Common myeloid progenitor, CD34-positive (primary cell): ENCODE measurements around the gene DYNLRB1.
A peak's percentile ranks its signal among the peaks of the same experiment; 100 is the strongest.

Source experiments
- CTCF ChIA-PET: fragments of 350-600 bp; sonication (Branson Sonifier 250); formaldehyde crosslinking; loops from one replicate; lab custom pipeline; 2021; ENCODE audit warnings: antibody characterized with exemption; lab: Charles Lee
- POLR2A ChIA-PET: fragments of 350-600 bp; sonication (Branson Sonifier 250); formaldehyde crosslinking; loops from one replicate; lab custom pipeline; 2021; ENCODE audit warnings: antibody characterized with exemption; lab: Charles Lee
- DNase-seq, 3 donors: peaks; one replicate each; pipeline versions ENCODE4 v3.0.0 to v3.0.0-alpha.2; 2013
- H3K27ac ChIP-seq, 2 experiments: 1 replicate in 1 of 2; 2 replicates in 1 of 2; pipeline ENCODE4 v1.7.0; 2013; ENCODE audit warnings: inconsistent platforms in 2 of 2, low read length in 2 of 2, mild to moderate bottlenecking in 2 of 2, low read depth in 1 of 2, moderate library complexity in 1 of 2; ENCODE audit not compliant: severe bottlenecking in 2 of 2, insufficient read depth in 1 of 2, poor library complexity in 1 of 2
- H3K27me3 ChIP-seq, 5 experiments: replicated peaks in 2 of 5; 1 replicate in 3 of 5; 2 replicates in 2 of 5; pipeline versions ENCODE4 v1.6.1 to v1.7.0; 2013; ENCODE audit warnings: low read length in 4 of 5, mild to moderate bottlenecking in 2 of 5, moderate library complexity in 2 of 5, inconsistent platforms in 1 of 5; ENCODE audit not compliant: insufficient read depth in 5 of 5, control insufficient read depth in 4 of 5
- H3K36me3 ChIP-seq, 4 experiments: 1 replicate in 2 of 4; 2 replicates in 2 of 4; pipeline versions ENCODE4 v1.6.1 to v1.7.0; 2013; ENCODE audit warnings: low read length in 3 of 4, control low read depth in 1 of 4, mild to moderate bottlenecking in 1 of 4; ENCODE audit not compliant: control insufficient read depth in 4 of 4, insufficient read depth in 4 of 4
- H3K4me1 ChIP-seq, 4 experiments: 1 replicate in 3 of 4; 2 replicates in 1 of 4; pipeline versions ENCODE4 v1.6.1 to v1.7.1; 2013; ENCODE audit warnings: low read length in 3 of 4, mild to moderate bottlenecking in 3 of 4, control low read depth in 1 of 4, inconsistent platforms in 1 of 4, moderate library complexity in 1 of 4; ENCODE audit not compliant: control insufficient read depth in 4 of 4, insufficient read depth in 4 of 4; ENCODE audit errors: control extremely low read depth in 1 of 4
- H3K4me3 ChIP-seq, 7 experiments: 1 replicate in 4 of 7; 2 replicates in 3 of 7; pipeline versions ENCODE4 v1.5.1 to v1.7.0; 2013; ENCODE audit warnings: mild to moderate bottlenecking in 7 of 7, low read length in 6 of 7, moderate library complexity in 6 of 7, inconsistent platforms in 2 of 7, low read depth in 2 of 7, control low read depth in 1 of 7; ENCODE audit not compliant: insufficient read depth in 4 of 7, control insufficient read depth in 1 of 7; ENCODE audit errors: extremely low read depth in 1 of 7
- H3K9me3 ChIP-seq, 5 experiments: 1 replicate in 4 of 5; 2 replicates in 1 of 5; pipeline versions ENCODE4 v1.6.1 to v1.7.1; 2013; ENCODE audit warnings: low read length in 4 of 5, mild to moderate bottlenecking in 2 of 5, inconsistent platforms in 1 of 5, low read depth in 1 of 5, moderate library complexity in 1 of 5; ENCODE audit not compliant: control insufficient read depth in 4 of 5, insufficient read depth in 2 of 5; ENCODE audit errors: control extremely low read depth in 1 of 5
- WGBS: methylation state at CpG from one replicate; pipeline ENCODE4 v1.1.5; 2013; ENCODE audit not compliant: insufficient coverage; 5-methylcytosine and 5-hydroxymethylcytosine counted together

The DYNLRB1 gene

DNA sequence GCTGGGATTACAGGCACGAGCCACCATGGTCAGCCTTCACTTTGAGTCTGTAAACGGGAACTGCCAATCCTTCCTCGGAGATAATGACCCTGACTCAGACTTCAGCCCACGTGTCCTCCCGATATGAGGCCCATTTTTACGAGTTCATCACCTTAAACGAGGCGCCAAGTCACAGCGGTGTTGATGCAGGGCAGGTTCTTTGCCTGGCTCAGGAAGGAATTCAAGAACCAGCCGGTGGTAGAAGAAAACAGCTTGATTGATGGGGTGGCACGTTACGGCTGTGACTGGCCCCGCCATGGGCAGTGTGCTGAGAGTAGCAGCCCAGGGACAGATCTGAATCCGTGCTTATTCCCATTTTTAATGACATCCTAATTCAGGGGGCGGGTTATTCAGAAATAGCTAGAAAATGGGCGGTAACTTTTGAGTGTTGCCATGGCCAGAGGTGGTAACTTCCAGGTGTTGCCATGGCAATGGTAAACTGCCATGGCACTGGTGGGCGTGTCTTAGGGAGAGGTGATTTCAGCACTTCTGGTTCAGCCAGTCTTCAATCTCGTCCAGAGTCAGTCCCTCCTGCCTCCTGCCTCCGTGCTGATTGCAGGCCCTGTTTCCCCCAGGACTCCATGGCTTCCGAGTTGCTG, 33.2 kb downstream of the DYNLRB1 start:
- Histone ChIP-seq H3K36me3 (no peaks in the 10 kb centered on the region), H3K4me3 (no peak overlapping the region), H3K27me3 (no peaks in the 10 kb centered on the region), H3K27ac (no peak overlapping the region), H3K9me3 (no peaks in the 10 kb centered on the region), H3K4me1 (peaks cover 0 to 10% (median 3%) of the 10 kb centered on the region in 4 experiments)
- CTCF ChIA-PET: interaction anchor here (1.1 to 1.7 kb wide), 3 partner anchors 11 to 14 kb away, joined by 5 to 7 read pairs (median 7); no protein-coding TSS in a partner anchor
- 50% methylated on average over 20 of the region's 20 CpGs for WGBS
- DNase-seq: peak; percentile 67 to 88 (median 86)
- POLR2A ChIA-PET: interaction anchor here (1.5 kb wide), 1 partner anchor 9 kb away, joined by 4 read pairs; the partner anchor contains the start of gene MAP1LC3A

DNA sequence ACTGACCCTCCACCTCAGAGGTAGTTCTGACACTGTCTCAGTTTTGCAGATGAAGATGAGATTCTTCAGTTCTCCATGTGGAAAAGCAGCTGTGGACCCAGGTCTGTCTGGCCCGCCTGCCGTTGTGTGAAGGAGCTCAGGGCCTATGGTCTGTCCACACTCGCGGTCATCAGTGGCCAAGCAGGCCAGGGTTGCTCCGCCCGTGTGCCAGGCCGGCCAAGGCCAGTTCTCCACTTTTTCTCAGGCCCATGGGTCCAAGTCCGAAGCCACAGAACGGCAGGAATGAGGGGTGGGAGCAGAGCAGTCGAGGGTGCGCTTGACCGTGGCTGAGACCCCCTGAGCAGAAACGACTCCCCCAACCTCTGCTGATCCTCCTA, 33.7 kb downstream of the DYNLRB1 start:
- no peak for DNase-seq

DNA sequence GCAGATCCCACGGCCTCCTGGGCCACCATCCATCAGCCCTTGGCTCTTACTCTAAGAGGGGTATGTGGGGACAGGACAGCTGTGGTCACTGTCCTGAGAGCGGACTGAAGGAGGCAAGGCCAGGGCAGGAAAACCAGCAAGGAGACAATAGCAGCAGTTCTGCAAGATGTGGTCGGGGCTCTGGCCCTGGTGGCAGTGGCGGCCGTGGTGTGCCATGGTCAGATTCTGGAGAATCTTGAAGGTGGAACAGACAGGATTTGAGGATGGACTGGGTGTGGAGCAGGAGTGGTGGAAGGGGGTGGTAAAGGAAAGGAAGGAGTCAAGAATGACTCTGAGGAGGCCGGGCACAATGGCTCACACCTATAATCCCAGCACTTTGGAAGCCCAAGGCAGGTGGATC, 36.3 kb downstream of the DYNLRB1 start:
- WGBS: 90% methylated on average over 5 of the region's 6 CpGs
- CTCF ChIA-PET: no interaction called here
- Histone ChIP-seq H3K27ac (no peak overlapping the region), H3K36me3 (no peaks in the 10 kb centered on the region), H3K4me1 (peaks cover 0 to 5% (median 2%) of the 10 kb centered on the region in 4 experiments), H3K4me3 (no peak overlapping the region), H3K9me3 (no peaks in the 10 kb centered on the region), H3K27me3 (no peaks in the 10 kb centered on the region)
- POLR2A ChIA-PET: no interaction called here
- DNase-seq: no peak

More for the DNA sequence above, 33.7 kb downstream of the DYNLRB1 start:
- no peaks in the 10 kb centered on the region for H3K36me3 ChIP-seq
- H3K27ac ChIP-seq: no peak overlapping the region
- 98% methylated on average over 8 of the region's 13 CpGs for WGBS
- POLR2A ChIA-PET: interaction anchor here (1.5 kb wide), 1 partner anchor 9 kb away, joined by 4 read pairs; the partner anchor contains the start of gene MAP1LC3A
- peaks cover 0 to 5% (median 1%) of the 10 kb centered on the region in 4 experiments for H3K4me1 ChIP-seq
- H3K27me3 ChIP-seq: no peaks in the 10 kb centered on the region
- CTCF ChIA-PET: interaction anchor here (1.6 to 1.7 kb wide), 2 partner anchors 11 to 13 kb away, joined by 7 read pairs; no protein-coding TSS in a partner anchor
- no peaks in the 10 kb centered on the region for H3K9me3 ChIP-seq
- H3K4me3 ChIP-seq: no peak overlapping the region

GRCh38 chr20:34553366-34553867, 37.2 kb downstream of the DYNLRB1 start:
- ChIA-PET CTCF (no interaction called here), POLR2A (no interaction called here)
- Histone ChIP-seq H3K27me3 (no peaks in the 10 kb centered on the region), H3K4me1 (peaks cover 3 to 13% (median 9%) of the 10 kb centered on the region in 4 experiments), H3K36me3 (no peaks in the 10 kb centered on the region), H3K4me3 (no peak overlapping the region), H3K27ac (no peak overlapping the region), H3K9me3 (no peaks in the 10 kb centered on the region)
- no peak for DNase-seq
- whole genome bisulfite sequencing: 93% methylated on average over 2 of the region's 4 CpGs

GRCh38 chr20:34557936-34558319, 41.7 kb downstream of the DYNLRB1 start:
- POLR2A ChIA-PET: interaction anchor here (0.6 to 1.5 kb wide), 7 partner anchors 9 to 267 kb away, joined by 3 to 9 read pairs (median 4); no protein-coding TSS in a partner anchor
- Histone ChIP-seq H3K27me3 (no peaks in the 10 kb centered on the region), H3K4me1 (peaks cover 3 to 9% (median 7%) of the 10 kb centered on the region in 4 experiments), H3K9me3 (no peaks in the 10 kb centered on the region), H3K36me3 (peaks cover 0 to 4% (median 0%) of the 10 kb centered on the region in 4 experiments), H3K4me3 (peak overlapping the region; percentile 55 to 85 (median 74)), H3K27ac (peak overlapping the region; percentile 50 to 81)
- peak in 2 of 3 donors; percentile 29 to 39 for DNase-seq
- CTCF ChIA-PET: interaction anchor here (0.6 to 2.0 kb wide), 3 partner anchors 12 to 244 kb away, joined by 3 to 5 read pairs (median 3); no protein-coding TSS in a partner anchor
- 11% methylated on average over 11 of the region's 11 CpGs for WGBS

- ChIA-PET POLR2A (interaction anchor here (0.6 to 1.6 kb wide), 8 partner anchors 9 to 268 kb away, joined by 3 to 9 read pairs (median 4); no protein-coding TSS in a partner anchor), CTCF (interaction anchor here (0.6 to 2.0 kb wide), 7 partner anchors 9 to 244 kb away, joined by 3 to 5 read pairs (median 3); no protein-coding TSS in a partner anchor)
- DNase-seq: peak; percentile 96 to 97 (median 97)
- Histone ChIP-seq H3K4me3 (peak within 1 kb of the TSS; percentile 55 to 85 (median 74)), H3K9me3 (no peaks in the 10 kb centered on the region), H3K27me3 (no peaks in the 10 kb centered on the region), H3K36me3 (peaks cover 0 to 4% (median 0%) of the 10 kb centered on the region in 4 experiments), H3K27ac (peak within 1 kb of the TSS; percentile 50 to 81), H3K4me1 (peaks cover 3 to 9% (median 7%) of the 10 kb centered on the region in 4 experiments)
- WGBS: 16% methylated on average over 83 of the region's 103 CpGs
Observed at GRCh38 chr20:34558320-34559218, 42.3 kb downstream of the DYNLRB1 start, which contains the start of gene MAP1LC3A. MAP1LC3A (plus strand) TSS chr20:34558718; CDS start chr20:34558869, 151 bp downstream.
